K562 (cell line): Measurements from ENCODE around the gene SPATA6. TPM values are rescaled to one million over a fixed set of nuclear protein-coding genes. Genes with fewer than 3 reads are reported as not detected.

Source experiments
- ATAC-seq: fragments of 200-7000 bp; cut with Tn5 transposase; 3 replicates; pipeline ENCODE4 v1.9.1; 2020; ENCODE audit warnings: moderate library complexity
- BruUV-seq: library from RNA; stranded (reverse); fragments of 400-500 nt; replicated peaks from 2 replicates; lab custom pipeline; 2021; lab: Mats Ljungman, UMichigan
- CTCF ChIA-PET: fragments of 300-600 bp; formaldehyde crosslinking; extraction: SDS; loops from one replicate; lab custom pipeline; 2021; ENCODE audit warnings: low intra/inter-chr PET ratio; lab: Yijun Ruan, JAX
- POLR2A ChIA-PET: fragments of 300-600, 350-650 bp; sonication (Branson Sonifier 250); formaldehyde crosslinking; extraction: SDS; loops from one replicate; lab custom pipeline; 2021; ENCODE audit warnings: antibody characterized with exemption, inconsistent platforms; lab: Yijun Ruan, JAX
- DNase-seq, 4 experiments: peaks; one replicate each; pipeline versions ENCODE4 v3.0.0 to v3.0.0-alpha.2; 2011 to 2018; ENCODE audit warnings: low spot score in 3 of 4, mixed read lengths in 3 of 4; ENCODE audit errors: extremely low read depth in 1 of 4
- FAIRE-seq: peaks from 2 replicates; lab custom pipeline; 2011; peaks lifted over from hg19 to GRCh38; lab: Jason Lieb, UNC
- H2AFZ ChIP-seq: 2 replicates; pipeline ENCODE4 v1.6.0; 2011; ENCODE audit warnings: low read depth, low read length, control low read depth, inconsistent platforms
- H3K27ac ChIP-seq: fragments of 200-600 bp; 3 replicates; pipeline ENCODE4 v1.8.0; 2011; ENCODE audit warnings: low read depth, mild to moderate bottlenecking, control low read depth, inconsistent platforms, low read length, moderate library complexity, mixed read lengths; ENCODE audit errors: extremely low read depth
- H3K27me3 ChIP-seq, 2 experiments: fragments of 300-600 bp in 1 of 2; 2 replicates in 1 of 2; 3 replicates in 1 of 2; pipeline versions ENCODE4 v1.6.0 to v1.8.0; 2011; ENCODE audit warnings: inconsistent platforms in 2 of 2, low read length in 2 of 2, mild to moderate bottlenecking in 1 of 2, mixed read lengths in 1 of 2, moderate library complexity in 1 of 2; ENCODE audit not compliant: control insufficient read depth in 2 of 2, insufficient read depth in 2 of 2
- H3K36me3 ChIP-seq: fragments of 300-600 bp; 3 replicates; pipeline ENCODE4 v1.8.0; 2011; ENCODE audit warnings: mild to moderate bottlenecking, low read length, inconsistent platforms; ENCODE audit not compliant: control insufficient read depth, insufficient read depth
- H3K4me1 ChIP-seq, 2 experiments: fragments of 200-600 bp in 1 of 2; replicated peaks in 1 of 2; 2 replicates in 1 of 2; 3 replicates in 1 of 2; pipeline versions ENCODE4 v1.5.1 to v1.8.0; 2011; ENCODE audit warnings: inconsistent platforms in 2 of 2, low read length in 2 of 2, mild to moderate bottlenecking in 1 of 2, mixed read lengths in 1 of 2, moderate library complexity in 1 of 2; ENCODE audit not compliant: control insufficient read depth in 2 of 2, insufficient read depth in 2 of 2
- H3K4me2 ChIP-seq: 2 replicates; pipeline ENCODE4 v1.6.1; 2011; ENCODE audit warnings: low read length, control low read depth, inconsistent platforms, mixed read lengths; ENCODE audit not compliant: insufficient read depth
- H3K4me3 ChIP-seq: fragments of 200-600 bp; sonication (generic), shearing (Covaris generic); 2 replicates; pipeline ENCODE4 v1.5.1; 2016; ENCODE audit warnings: control low read depth, inconsistent platforms
- H3K79me2 ChIP-seq: fragments of 200-600 bp; 3 replicates; pipeline ENCODE4 v1.8.0; 2011; ENCODE audit warnings: low read length, inconsistent platforms; ENCODE audit not compliant: control insufficient read depth, insufficient read depth
- H3K9ac ChIP-seq, 2 experiments: 2 replicates each; pipeline versions ENCODE4 v1.6.0 to v1.6.1; 2011; ENCODE audit warnings: low read depth in 2 of 2, low read length in 2 of 2, control low read depth in 1 of 2, inconsistent platforms in 1 of 2, mild to moderate bottlenecking in 1 of 2, mixed read lengths in 1 of 2; ENCODE audit not compliant: insufficient read depth in 1 of 2
- H3K9me1 ChIP-seq: one replicate; pipeline ENCODE4 v1.6.0; 2011; ENCODE audit warnings: inconsistent platforms, mild to moderate bottlenecking, low read length, moderate library complexity; ENCODE audit not compliant: control insufficient read depth, insufficient read depth
- H3K9me3 ChIP-seq: replicated peaks from 2 replicates; pipeline ENCODE4 v1.5.1; 2011; ENCODE audit warnings: low read depth, low read length, inconsistent platforms; ENCODE audit not compliant: control insufficient read depth, insufficient read depth
- H4K20me1 ChIP-seq: replicated peaks from 2 replicates; pipeline ENCODE4 v1.6.1; 2011; ENCODE audit warnings: low read length, inconsistent platforms, mixed read lengths; ENCODE audit not compliant: control insufficient read depth, insufficient read depth
- ATF1 ChIP-seq, 2 experiments: fragments of 450-650 bp in 1 of 2; IDR thresholded peaks; 2 replicates each; pipeline ENCODE4 v1.6.1; 2016; ENCODE audit warnings: missing compliant biosample characterization in 1 of 2, missing genetic modification characterization in 1 of 2
- CEBPB ChIP-seq: fragments of 450-650 bp; IDR thresholded peaks from 2 replicates; pipeline ENCODE4 v1.6.1; 2016; ENCODE audit warnings: missing genetic modification characterization, missing compliant biosample characterization
- CEBPG ChIP-seq, 3 experiments: fragments of 200-800 bp in 1 of 3; sonication (Bioruptor generic) in 1 of 3; sonication (generic) in 1 of 3; formaldehyde crosslinking in 1 of 3; IDR thresholded peaks in 2 of 3; conservative IDR thresholded peaks in 1 of 3; 2 replicates each; pipeline versions ENCODE4 v1.6.1 to v1.8.0; 2016 to 2022; ENCODE audit warnings: missing compliant biosample characterization in 2 of 3, missing genetic modification characterization in 2 of 3, mild to moderate bottlenecking in 1 of 3, missing genetic modification reagents in 1 of 3
- ELF1 ChIP-seq: fragments of 200-800 bp; sonication (Bioruptor generic); IDR thresholded peaks from 2 replicates; pipeline ENCODE4 v1.6.1; 2016; ENCODE audit warnings: missing genetic modification characterization, missing compliant biosample characterization
- POLR2AphosphoS2 ChIP-seq: IDR thresholded peaks from 2 replicates; pipeline ENCODE4 v1.6.1; 2012; ENCODE audit warnings: low read length, improper control_type of control experiment
- WGBS: fragments of 100-300 bp; shearing (Covaris generic); methylation state at CpG from one replicate; pipeline ENCODE4 v1.1.6; 2016; ENCODE audit warnings: low coverage, mixed read lengths; ENCODE audit not compliant: insufficient coverage; ENCODE audit errors: missing lambda C conversion rate; 5-methylcytosine and 5-hydroxymethylcytosine counted together
- in situ Hi-C: fragments of 300-500 bp; cut with MboI; formaldehyde crosslinking; loops from 4 replicates; pipeline ENCODE4 v1.15.0; 2018; ENCODE audit warnings: inconsistent platforms, mixed read lengths
- intact Hi-C: fragments of 100-400 bp; cut with micrococcal nuclease; formaldehyde crosslinking; loops from 2 replicates; pipeline ENCODE4 v1.14.2; 2022
- polyA plus RNA-seq, 8 experiments: library from polyadenylated mRNA; depleted of rRNA in 4 of 8; stranded (reverse) in 5 of 8; unstranded in 3 of 8; fragments of >200 nt; fragmentation: Nextera tagmentation in 2 of 8; fragmentation: Illumina TruSeq in 1 of 8; extraction: Ambion mirVana in 2 of 8; extraction: Trizol in 1 of 8; gene quantifications; 2 replicates each; pipeline versions ENCODE4 v1.2.1 to v1.2.3, GENCODE V29; 2011 to 2014; ENCODE audit warnings: inconsistent platforms in 1 of 8, missing spikeins in 1 of 8
- total RNA-seq, 7 experiments: library from RNA; depleted of rRNA in 6 of 7; stranded (reverse); fragments of >200 nt in 6 of 7; fragmentation: Illumina TruSeq in 2 of 7; extraction: Trizol in 2 of 7; gene quantifications; 2 replicates each; pipeline versions ENCODE4 v1.2.1 to v1.2.3, GENCODE V29; 2011 to 2021; ENCODE audit warnings: low replicate concordance in 1 of 7

The SPATA6 gene
- total and polyA plus RNA-seq, 9 of the 15 experiments (the other 6 are each of a cell fraction or from before 2014, with no cell fraction given): 0.01 to 0.91 (median 0.18) TPM

- Histone ChIP-seq H3K9me3 (no peaks in the 10 kb centered on the region), H3K9me1 (no peaks in the 10 kb centered on the region), H4K20me1 (no peaks in the 10 kb centered on the region), H3K36me3 (no peaks in the 10 kb centered on the region), H3K79me2 (no peaks in the 10 kb centered on the region), H3K9ac (peak overlapping the region; percentile 67 to 88; a peak in 3 of 4 replicates), H3K27me3 (peaks cover 0 to 5% of the 10 kb centered on the region in 2 experiments; a peak in 1 of 5 replicates), H3K4me1 (peaks cover 4 to 6% of the 10 kb centered on the region in 2 experiments; a peak in 2 of 5 replicates), H3K4me3 (peak overlapping the region; percentile 56), H3K27ac (peak overlapping the region; percentile 32; the same call in 1 of the 3 replicates), H3K4me2 (peak overlapping the region; percentile 78), H2AFZ (peak overlapping the region; percentile 97)
- no peak for TF ChIP-seq CEBPG (CRISPR knock-in tag; IDR thresholded peaks at IDR 0.05)
- peak in 1 of 2 experiments; percentile 74; a peak in 3 of 4 replicates for TF ChIP-seq CEBPG (tag; conservative IDR thresholded peaks at IDR 0.05 in 1 of 2, IDR thresholded peaks at IDR 0.05 in 1 of 2)
- TF ChIP-seq ATF1 (CRISPR knock-in tag; IDR thresholded peaks at IDR 0.05): no peak
- TF ChIP-seq ATF1 (tag; IDR thresholded peaks at IDR 0.05): peak; percentile 4
- TF ChIP-seq POLR2AphosphoS2: no peak
- TF ChIP-seq ELF1 (tag): 0 out of 2 replicates have a peak, but pooled peaks have one; percentile 20
- peak; percentile 64 for TF ChIP-seq CEBPB
- in situ Hi-C loops (no loop called here), intact Hi-C loops (no loop called here)
- POLR2A ChIA-PET: interaction anchor here (0.6 to 0.7 kb wide), 3 partner anchors 18 to 242 kb away, joined by 3 read pairs; no protein-coding TSS in a partner anchor
- 51% methylated on average over 5 of the region's 5 CpGs for WGBS
- no peak for ATAC-seq
- DNase-seq: no peak
- FAIRE-seq: peak; percentile 26
- CTCF ChIA-PET: no interaction called here
- TSS peak; percentile 93 for BruUV-seq
Observed at GRCh38 chr1:48472638-48473037, 634 bp upstream of the SPATA6 start.
